HUES6 (cell line): ENCODE measurements around the gene NLRP9.

Source experiments
- H3K27ac ChIP-seq: 2 replicates; pipeline ENCODE4 v1.7.0; 2013; ENCODE audit warnings: low read depth, mild to moderate bottlenecking, low read length, inconsistent platforms
- H3K27me3 ChIP-seq: 2 replicates; pipeline ENCODE4 v1.6.1; 2013; ENCODE audit warnings: low read length; ENCODE audit not compliant: control insufficient read depth, insufficient read depth
- H3K36me3 ChIP-seq: 2 replicates; pipeline ENCODE4 v1.6.1; 2013; ENCODE audit warnings: low read length; ENCODE audit not compliant: control insufficient read depth, insufficient read depth
- H3K4me1 ChIP-seq: 2 replicates; pipeline ENCODE4 v1.6.1; 2013; ENCODE audit warnings: low read length; ENCODE audit not compliant: control insufficient read depth, insufficient read depth
- H3K4me3 ChIP-seq: 2 replicates; pipeline ENCODE4 v1.5.1; 2013; ENCODE audit warnings: low read depth, low read length
- H3K9ac ChIP-seq: one replicate; pipeline ENCODE4 v1.6.1; 2013; ENCODE audit warnings: mild to moderate bottlenecking, low read length
- H3K9me3 ChIP-seq: 2 replicates; pipeline ENCODE4 v1.6.1; 2013; ENCODE audit warnings: low read depth, low read length; ENCODE audit not compliant: control insufficient read depth, insufficient read depth

The NLRP9 gene

GRCh38 chr19:55678121-55678671 is 60.0 kb downstream of the NLRP9 start:
- Histone ChIP-seq H3K36me3 (peaks cover 54% of the 10 kb centered on the region), H3K27me3 (no peaks in the 10 kb centered on the region), H3K9ac (no peak overlapping the region), H3K4me3 (no peak overlapping the region), H3K9me3 (no peaks in the 10 kb centered on the region), H3K27ac (no peak overlapping the region), H3K4me1 (peaks cover 20% of the 10 kb centered on the region; the same call in 1 of the 2 replicates)

GRCh38 chr19:55677572-55678028 is 60.6 kb downstream of the NLRP9 start:
- peaks cover 54% of the 10 kb centered on the region for H3K36me3 ChIP-seq
- H3K27ac ChIP-seq: no peak overlapping the region
- H3K27me3 ChIP-seq: no peaks in the 10 kb centered on the region
- H3K4me3 ChIP-seq: no peak overlapping the region
- H3K9me3 ChIP-seq: no peaks in the 10 kb centered on the region
- H3K4me1 ChIP-seq: peaks cover 21% of the 10 kb centered on the region; the same call in 1 of the 2 replicates
- peak overlapping the region; percentile 13 for H3K9ac ChIP-seq

GRCh38 chr19:55676889-55677505 is 61.2 kb downstream of the NLRP9 start:
- peak overlapping the region; percentile 13 for H3K9ac ChIP-seq
- peak overlapping the region; percentile 79; the same call in 1 of the 2 replicates for H3K4me3 ChIP-seq
- H3K4me1 ChIP-seq: peaks cover 26% of the 10 kb centered on the region; the same call in 1 of the 2 replicates
- no peaks in the 10 kb centered on the region for H3K9me3 ChIP-seq
- H3K27me3 ChIP-seq: no peaks in the 10 kb centered on the region
- H3K27ac ChIP-seq: no peak overlapping the region
- H3K36me3 ChIP-seq: peaks cover 55% of the 10 kb centered on the region

GRCh38 chr19:55676383-55676782 is 61.8 kb downstream of the NLRP9 start:
- H3K4me3 ChIP-seq: peak overlapping the region; percentile 79
- no peak overlapping the region for H3K27ac ChIP-seq
- no peaks in the 10 kb centered on the region for H3K27me3 ChIP-seq
- H3K4me1 ChIP-seq: peaks cover 26% of the 10 kb centered on the region; the same call in 1 of the 2 replicates
- H3K9me3 ChIP-seq: no peaks in the 10 kb centered on the region
- peak overlapping the region; percentile 15 for H3K9ac ChIP-seq
- H3K36me3 ChIP-seq: peaks cover 50% of the 10 kb centered on the region

- Histone ChIP-seq H3K9ac (peak overlapping the region; percentile 89), H3K27ac (peak overlapping the region; percentile 5; the same call in 1 of the 2 replicates), H3K4me1 (peaks cover 26% of the 10 kb centered on the region; the same call in 1 of the 2 replicates), H3K9me3 (no peaks in the 10 kb centered on the region), H3K27me3 (no peaks in the 10 kb centered on the region), H3K36me3 (peaks cover 44% of the 10 kb centered on the region), H3K4me3 (peak overlapping the region; percentile 79)
Measured at GRCh38 chr19:55675661-55676354, 62.4 kb downstream of the NLRP9 start.

DNA sequence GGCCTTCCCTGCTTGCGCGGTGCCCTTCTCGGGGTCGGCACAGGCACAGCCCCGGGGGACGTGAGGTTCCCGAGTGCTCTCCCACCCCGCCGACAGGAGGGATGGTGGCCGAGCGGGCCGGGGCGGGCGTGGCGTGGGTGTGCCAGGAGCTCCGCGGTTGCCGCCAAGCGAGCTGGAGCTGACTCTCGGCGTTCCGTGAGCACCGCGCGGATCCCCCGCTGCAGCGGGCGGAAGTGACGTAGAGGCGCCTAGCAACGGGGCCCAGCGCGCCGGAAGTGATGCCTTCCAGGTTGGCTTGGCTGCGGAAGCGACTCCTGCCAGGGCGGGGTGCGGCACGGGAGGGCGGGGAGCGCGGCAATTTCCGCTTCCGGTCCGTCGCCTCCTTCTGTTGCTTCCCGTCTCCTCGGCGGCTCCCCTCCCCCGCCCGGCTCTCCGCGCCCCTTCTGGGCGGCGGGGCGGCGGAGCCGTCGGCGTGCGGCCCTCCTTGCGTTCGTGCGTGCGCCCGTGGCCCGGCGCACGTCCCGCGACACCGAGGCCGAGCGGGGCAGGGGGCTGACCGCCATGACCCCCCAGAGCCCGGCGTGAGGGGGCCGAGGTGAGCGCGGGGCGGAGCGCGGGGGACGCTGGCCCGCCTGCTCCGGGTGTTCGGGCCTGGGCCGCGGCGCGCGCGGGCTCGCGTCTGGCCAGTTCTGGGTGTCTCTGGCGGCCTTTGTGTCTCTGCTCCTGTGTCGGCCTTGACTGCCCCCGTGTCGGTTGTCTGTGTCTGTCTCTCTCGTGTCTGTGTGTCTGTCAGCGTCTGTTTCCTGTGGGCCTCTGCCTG is 63.2 kb downstream of the NLRP9 start, which contains the start of gene EPN1:
Gene EPN1, plus strand, starts transcription at position 386 of the 820 bp plus-strand sequence. CDS start 3,402 bp downstream, outside the sequence.
- H3K27me3 ChIP-seq: no peaks in the 10 kb centered on the region
- H3K9me3 ChIP-seq: no peaks in the 10 kb centered on the region
- H3K27ac ChIP-seq: peak within 1 kb of the TSS; percentile 67; the same call in 1 of the 2 replicates
- H3K4me1 ChIP-seq: peaks cover 33% of the 10 kb centered on the region
- H3K36me3 ChIP-seq: peaks cover 44% of the 10 kb centered on the region
- H3K9ac ChIP-seq: peak within 1 kb of the TSS; percentile 89
- peak within 1 kb of the TSS; percentile 79 for H3K4me3 ChIP-seq

DNA sequence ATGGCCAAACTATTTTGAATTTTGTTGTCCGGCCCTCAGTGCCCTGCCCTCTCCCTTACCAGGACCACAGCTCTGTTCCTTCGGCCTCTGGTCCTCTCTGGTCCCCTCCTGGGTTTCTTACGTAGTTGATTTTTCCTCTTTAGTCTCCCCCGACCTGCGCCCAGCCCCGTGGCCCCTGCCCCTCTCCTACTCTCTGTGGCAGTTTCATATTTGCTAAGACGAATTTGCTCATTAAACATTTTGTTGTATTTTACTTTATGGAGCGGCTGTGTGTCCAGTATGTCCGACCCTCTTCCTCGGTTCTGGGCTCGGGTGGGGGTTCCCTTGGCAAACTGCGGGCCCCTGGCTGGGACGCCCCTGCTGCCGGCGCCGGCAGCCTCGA is 63.8 kb downstream of the NLRP9 start:
- Histone ChIP-seq H3K9ac (peak overlapping the region; percentile 81), H3K27ac (peak overlapping the region; percentile 67; the same call in 1 of the 2 replicates), H3K9me3 (no peaks in the 10 kb centered on the region), H3K4me1 (peaks cover 33% of the 10 kb centered on the region), H3K36me3 (peaks cover 44% of the 10 kb centered on the region), H3K27me3 (no peaks in the 10 kb centered on the region), H3K4me3 (peak overlapping the region; percentile 79)

DNA sequence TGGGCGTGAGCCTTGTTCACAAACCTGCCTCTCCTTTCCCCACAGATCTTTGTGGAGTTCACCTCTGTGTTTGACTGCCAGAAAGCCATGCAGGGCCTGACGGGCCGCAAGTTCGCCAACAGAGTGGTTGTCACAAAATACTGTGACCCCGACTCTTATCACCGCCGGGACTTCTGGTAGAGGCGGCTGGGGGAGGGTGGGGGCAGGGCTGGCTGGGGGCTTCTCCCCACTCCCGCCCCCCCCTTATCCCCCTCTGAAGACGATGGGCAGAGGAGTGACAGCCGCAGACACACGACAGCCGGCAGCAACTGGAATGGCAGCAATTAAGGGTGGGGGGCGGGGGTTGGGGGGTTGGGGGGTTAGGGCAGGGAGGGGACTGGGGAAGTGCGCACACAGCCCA is 64.3 kb downstream of the NLRP9 start:
- Histone ChIP-seq H3K4me3 (peak overlapping the region; percentile 79), H3K4me1 (peaks cover 33% of the 10 kb centered on the region), H3K9me3 (no peaks in the 10 kb centered on the region), H3K9ac (peak overlapping the region; percentile 81), H3K27me3 (no peaks in the 10 kb centered on the region), H3K36me3 (peaks cover 44% of the 10 kb centered on the region), H3K27ac (peak overlapping the region; percentile 39; the same call in 1 of the 2 replicates)

DNA sequence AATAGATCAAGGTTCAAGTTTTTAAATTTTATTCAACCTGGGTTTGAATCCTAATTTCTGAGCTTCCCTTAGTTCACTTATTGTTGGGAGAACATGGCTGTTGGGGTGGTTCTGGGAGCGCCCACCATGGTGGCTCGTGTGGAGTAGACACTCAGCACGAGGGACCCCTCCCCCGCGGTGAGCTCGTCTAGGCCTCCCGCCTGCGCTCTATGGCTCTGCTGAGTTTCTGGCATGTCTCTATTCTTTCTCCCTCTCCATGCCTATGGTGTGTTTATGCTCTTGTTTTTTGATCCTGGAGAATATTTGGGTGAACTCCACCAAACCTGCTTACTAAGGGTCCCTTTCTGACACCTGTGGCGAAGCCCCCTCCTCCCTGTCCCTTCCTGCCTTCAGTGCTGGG is 64.7 kb downstream of the NLRP9 start:
- Histone ChIP-seq H3K36me3 (peaks cover 44% of the 10 kb centered on the region), H3K4me1 (peaks cover 33% of the 10 kb centered on the region), H3K27me3 (no peaks in the 10 kb centered on the region), H3K4me3 (peak overlapping the region; percentile 21; the same call in 1 of the 2 replicates), H3K27ac (peak overlapping the region; percentile 39; the same call in 1 of the 2 replicates), H3K9ac (peak overlapping the region; percentile 14), H3K9me3 (no peaks in the 10 kb centered on the region)

DNA sequence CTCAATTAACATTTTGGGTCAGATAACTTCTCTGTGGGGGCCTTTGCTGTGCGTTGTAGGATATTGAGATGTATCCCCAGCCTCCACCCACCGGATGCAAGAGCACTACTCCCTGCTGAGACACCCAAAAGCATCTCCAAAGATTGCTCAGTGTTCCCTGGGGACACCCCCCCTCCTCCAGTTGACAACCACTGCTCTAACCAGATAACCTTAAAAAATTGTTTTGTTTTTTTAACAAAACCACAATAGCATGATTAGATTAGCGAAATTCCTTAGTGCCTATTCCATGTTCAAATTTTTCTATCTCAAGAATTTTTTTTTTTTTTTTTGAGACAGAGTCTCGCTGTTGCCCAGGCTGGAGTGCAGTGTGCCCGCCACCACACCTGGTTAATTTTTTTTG is 65.8 kb downstream of the NLRP9 start:
- peaks cover 33% of the 10 kb centered on the region for H3K4me1 ChIP-seq

More for the DNA sequence above, 65.8 kb downstream of the NLRP9 start:
- H3K4me3 ChIP-seq: no peak overlapping the region
- H3K9ac ChIP-seq: no peak overlapping the region
- no peak overlapping the region for H3K27ac ChIP-seq
- H3K27me3 ChIP-seq: no peaks in the 10 kb centered on the region
- no peaks in the 10 kb centered on the region for H3K9me3 ChIP-seq
- H3K36me3 ChIP-seq: peaks cover 46% of the 10 kb centered on the region
